Measurements from ENCODE around the gene RASAL2. TPM values are rescaled to one million over a fixed set of nuclear protein-coding genes. Genes with fewer than 3 reads are reported as not detected.

RASAL2 gene
- total and polyA plus RNA-seq, 2 experiments from 2014 or later = 16.0 to 42.2 TPM

DNA sequence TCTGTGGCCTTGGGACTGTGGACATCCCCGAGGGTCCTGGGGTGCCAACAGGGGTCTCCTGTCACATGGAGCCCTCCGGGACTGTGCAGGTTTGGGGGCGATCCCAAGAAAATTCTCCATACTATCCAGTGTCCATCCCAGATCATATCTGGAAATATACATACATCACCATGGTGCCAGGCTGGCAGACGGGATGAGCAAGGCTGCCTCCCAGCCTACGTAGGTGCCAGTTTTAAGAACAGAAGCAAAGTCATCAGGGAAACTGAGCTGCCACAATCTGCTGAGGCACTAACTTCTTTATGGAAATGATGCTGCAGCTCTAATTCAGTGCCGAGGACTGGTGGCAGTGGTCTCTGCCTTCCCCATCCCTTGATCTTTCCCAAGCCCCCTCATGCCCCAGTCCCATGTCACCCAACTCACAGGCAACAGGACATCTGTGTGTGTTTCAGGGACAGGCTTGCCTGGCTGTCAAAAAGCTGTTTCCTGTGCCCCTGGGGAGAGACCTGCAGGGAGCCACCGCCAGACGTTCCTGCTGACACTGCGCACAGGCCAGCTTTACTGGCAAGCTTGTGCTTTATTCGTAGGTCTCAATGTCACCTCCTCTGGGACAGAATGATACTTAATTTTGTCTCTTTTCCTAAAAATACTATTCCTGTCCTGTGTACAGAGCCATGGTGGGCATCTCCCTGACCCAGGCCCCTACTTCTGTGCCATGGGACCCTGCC is 434.5 kb downstream of the RASAL2 start:
- Histone ChIP-seq H3K79me2 (replicated peaks; ENCODE audit: insufficient read depth) (no peaks in the 10 kb centered on the region), H3K27ac (ENCODE audit: low read depth) (no peak overlapping the region), H3K9me2 (ENCODE audit: insufficient read depth) (0 out of 2 replicates have a peak, but pooled peaks cover 8% of the 10 kb centered on the region), H3K27me3 (ENCODE audit: insufficient read depth) (no peaks in the 10 kb centered on the region), H3K4me2 (no peak overlapping the region), H2AFZ (no peak overlapping the region), H3F3A (replicated peaks; ENCODE audit: low read depth) (no peaks in the 10 kb centered on the region), H3K4me1 (ENCODE audit: insufficient read depth) (no peaks in the 10 kb centered on the region), H3K36me3 (ENCODE audit: insufficient read depth) (no peaks in the 10 kb centered on the region), H3K4me3 (no peak overlapping the region), H4K20me1 (replicated peaks; ENCODE audit: insufficient read depth) (no peaks in the 10 kb centered on the region)
- ATAC-seq (no peak), DNase-seq (ENCODE audit: low spot score) (no peak)
- Mint-ChIP-seq H3K36me3 (ENCODE audit: low read depth) (no peaks in the 10 kb centered on the region), H3K4me1 (no peaks in the 10 kb centered on the region; the same call in 2 of the 3 replicates), H3K4me3 (no peak overlapping the region), H3K27me3 (ENCODE audit: insufficient read depth, low read depth, poor library complexity) (peaks cover 5% of the 10 kb centered on the region), H3K9me3 (no peaks in the 10 kb centered on the region; the same call in 2 of the 3 replicates), H3K27ac (no peak overlapping the region)
- no peak for TF ChIP-seq EZH2phosphoT487 (IDR thresholded peaks at IDR 0.05; ENCODE audit: unreplicated experiment)
- TF ChIP-seq, protein P1, sequence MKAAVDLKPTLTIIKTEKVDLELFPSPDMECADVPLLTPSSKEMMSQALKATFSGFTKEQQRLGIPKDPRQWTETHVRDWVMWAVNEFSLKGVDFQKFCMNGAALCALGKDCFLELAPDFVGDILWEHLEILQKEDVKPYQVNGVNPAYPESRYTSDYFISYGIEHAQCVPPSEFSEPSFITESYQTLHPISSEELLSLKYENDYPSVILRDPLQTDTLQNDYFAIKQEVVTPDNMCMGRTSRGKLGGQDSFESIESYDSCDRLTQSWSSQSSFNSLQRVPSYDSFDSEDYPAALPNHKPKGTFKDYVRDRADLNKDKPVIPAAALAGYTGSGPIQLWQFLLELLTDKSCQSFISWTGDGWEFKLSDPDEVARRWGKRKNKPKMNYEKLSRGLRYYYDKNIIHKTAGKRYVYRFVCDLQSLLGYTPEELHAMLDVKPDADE (IDR thresholded peaks at IDR 0.05) = no peak
- TF ChIP-seq EZH2 (IDR thresholded peaks at IDR 0.05; ENCODE audit: low read depth, unreplicated experiment) = no peak
- no peak for TF ChIP-seq STAT1 (IDR thresholded peaks at IDR 0.05; ENCODE audit: unreplicated experiment)
- no peak for TF ChIP-seq JUNB (IDR thresholded peaks at IDR 0.05; ENCODE audit: unreplicated experiment)
- no peak for TF ChIP-seq POLR2AphosphoS5 (IDR thresholded peaks at IDR 0.05; ENCODE audit: low read depth)
- no peak for TF ChIP-seq NANOG (IDR thresholded peaks at IDR 0.05; ENCODE audit: borderline replicate concordance)
- TF ChIP-seq CREB1 (CRISPR knock-in tag; IDR thresholded peaks at IDR 0.05; ENCODE audit: low read depth) = no peak
- no peak for TF ChIP-seq ZNF114 (CRISPR knock-in tag; IDR thresholded peaks at IDR 0.05)
- TF ChIP-seq, protein P2, sequence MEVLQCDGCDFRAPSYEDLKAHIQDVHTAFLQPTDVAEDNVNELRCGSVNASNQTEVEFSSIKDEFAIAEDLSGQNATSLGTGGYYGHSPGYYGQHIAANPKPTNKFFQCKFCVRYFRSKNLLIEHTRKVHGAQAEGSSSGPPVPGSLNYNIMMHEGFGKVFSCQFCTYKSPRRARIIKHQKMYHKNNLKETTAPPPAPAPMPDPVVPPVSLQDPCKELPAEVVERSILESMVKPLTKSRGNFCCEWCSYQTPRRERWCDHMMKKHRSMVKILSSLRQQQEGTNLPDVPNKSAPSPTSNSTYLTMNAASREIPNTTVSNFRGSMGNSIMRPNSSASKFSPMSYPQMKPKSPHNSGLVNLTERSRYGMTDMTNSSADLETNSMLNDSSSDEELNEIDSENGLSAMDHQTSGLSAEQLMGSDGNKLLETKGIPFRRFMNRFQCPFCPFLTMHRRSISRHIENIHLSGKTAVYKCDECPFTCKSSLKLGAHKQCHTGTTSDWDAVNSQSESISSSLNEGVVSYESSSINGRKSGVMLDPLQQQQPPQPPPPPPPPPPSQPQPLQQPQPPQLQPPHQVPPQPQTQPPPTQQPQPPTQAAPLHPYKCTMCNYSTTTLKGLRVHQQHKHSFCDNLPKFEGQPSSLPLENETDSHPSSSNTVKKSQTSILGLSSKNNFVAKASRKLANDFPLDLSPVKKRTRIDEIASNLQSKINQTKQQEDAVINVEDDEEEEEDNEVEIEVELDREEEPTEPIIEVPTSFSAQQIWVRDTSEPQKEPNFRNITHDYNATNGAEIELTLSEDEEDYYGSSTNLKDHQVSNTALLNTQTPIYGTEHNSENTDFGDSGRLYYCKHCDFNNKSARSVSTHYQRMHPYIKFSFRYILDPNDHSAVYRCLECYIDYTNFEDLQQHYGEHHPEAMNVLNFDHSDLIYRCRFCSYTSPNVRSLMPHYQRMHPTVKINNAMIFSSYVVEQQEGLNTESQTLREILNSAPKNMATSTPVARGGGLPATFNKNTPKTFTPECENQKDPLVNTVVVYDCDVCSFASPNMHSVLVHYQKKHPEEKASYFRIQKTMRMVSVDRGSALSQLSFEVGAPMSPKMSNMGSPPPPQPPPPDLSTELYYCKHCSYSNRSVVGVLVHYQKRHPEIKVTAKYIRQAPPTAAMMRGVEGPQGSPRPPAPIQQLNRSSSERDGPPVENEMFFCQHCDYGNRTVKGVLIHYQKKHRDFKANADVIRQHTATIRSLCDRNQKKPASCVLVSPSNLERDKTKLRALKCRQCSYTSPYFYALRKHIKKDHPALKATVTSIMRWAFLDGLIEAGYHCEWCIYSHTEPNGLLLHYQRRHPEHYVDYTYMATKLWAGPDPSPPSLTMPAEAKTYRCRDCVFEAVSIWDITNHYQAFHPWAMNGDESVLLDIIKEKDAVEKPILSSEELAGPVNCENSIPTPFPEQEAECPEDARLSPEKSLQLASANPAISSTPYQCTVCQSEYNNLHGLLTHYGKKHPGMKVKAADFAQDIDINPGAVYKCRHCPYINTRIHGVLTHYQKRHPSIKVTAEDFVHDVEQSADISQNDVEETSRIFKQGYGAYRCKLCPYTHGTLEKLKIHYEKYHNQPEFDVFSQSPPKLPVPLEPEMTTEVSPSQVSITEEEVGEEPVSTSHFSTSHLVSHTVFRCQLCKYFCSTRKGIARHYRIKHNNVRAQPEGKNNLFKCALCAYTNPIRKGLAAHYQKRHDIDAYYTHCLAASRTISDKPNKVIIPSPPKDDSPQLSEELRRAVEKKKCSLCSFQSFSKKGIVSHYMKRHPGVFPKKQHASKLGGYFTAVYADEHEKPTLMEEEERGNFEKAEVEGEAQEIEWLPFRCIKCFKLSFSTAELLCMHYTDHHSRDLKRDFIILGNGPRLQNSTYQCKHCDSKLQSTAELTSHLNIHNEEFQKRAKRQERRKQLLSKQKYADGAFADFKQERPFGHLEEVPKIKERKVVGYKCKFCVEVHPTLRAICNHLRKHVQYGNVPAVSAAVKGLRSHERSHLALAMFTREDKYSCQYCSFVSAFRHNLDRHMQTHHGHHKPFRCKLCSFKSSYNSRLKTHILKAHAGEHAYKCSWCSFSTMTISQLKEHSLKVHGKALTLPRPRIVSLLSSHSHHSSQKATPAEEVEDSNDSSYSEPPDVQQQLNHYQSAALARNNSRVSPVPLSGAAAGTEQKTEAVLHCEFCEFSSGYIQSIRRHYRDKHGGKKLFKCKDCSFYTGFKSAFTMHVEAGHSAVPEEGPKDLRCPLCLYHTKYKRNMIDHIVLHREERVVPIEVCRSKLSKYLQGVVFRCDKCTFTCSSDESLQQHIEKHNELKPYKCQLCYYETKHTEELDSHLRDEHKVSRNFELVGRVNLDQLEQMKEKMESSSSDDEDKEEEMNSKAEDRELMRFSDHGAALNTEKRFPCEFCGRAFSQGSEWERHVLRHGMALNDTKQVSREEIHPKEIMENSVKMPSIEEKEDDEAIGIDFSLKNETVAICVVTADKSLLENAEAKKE (CRISPR knock-in tag; IDR thresholded peaks at IDR 0.05) = no peak
- TF ChIP-seq, protein P3, sequence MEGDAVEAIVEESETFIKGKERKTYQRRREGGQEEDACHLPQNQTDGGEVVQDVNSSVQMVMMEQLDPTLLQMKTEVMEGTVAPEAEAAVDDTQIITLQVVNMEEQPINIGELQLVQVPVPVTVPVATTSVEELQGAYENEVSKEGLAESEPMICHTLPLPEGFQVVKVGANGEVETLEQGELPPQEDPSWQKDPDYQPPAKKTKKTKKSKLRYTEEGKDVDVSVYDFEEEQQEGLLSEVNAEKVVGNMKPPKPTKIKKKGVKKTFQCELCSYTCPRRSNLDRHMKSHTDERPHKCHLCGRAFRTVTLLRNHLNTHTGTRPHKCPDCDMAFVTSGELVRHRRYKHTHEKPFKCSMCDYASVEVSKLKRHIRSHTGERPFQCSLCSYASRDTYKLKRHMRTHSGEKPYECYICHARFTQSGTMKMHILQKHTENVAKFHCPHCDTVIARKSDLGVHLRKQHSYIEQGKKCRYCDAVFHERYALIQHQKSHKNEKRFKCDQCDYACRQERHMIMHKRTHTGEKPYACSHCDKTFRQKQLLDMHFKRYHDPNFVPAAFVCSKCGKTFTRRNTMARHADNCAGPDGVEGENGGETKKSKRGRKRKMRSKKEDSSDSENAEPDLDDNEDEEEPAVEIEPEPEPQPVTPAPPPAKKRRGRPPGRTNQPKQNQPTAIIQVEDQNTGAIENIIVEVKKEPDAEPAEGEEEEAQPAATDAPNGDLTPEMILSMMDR (conservative IDR thresholded peaks at IDR 0.05; ENCODE audit: low read depth in 2 of 2) = no peak

Data from GM23338 (cell line).